Measurements from ENCODE around the gene PPP1R15A.

PPP1R15A gene

GRCh38 chr19:48854103-48854502 is 18.1 kb upstream of the PPP1R15A start:
- POLR2A ChIA-PET (ENCODE audit: low non-redundant PET), result no interaction called here
- no peak for DNase-seq (ENCODE audit: low spot score)

GRCh38 chr19:48856921-48857320 is 15.3 kb upstream of the PPP1R15A start:
- no peak for DNase-seq (ENCODE audit: low spot score)
- no peak for TF ChIP-seq CTCF (conservative IDR thresholded peaks at IDR 0.05; ENCODE audit: low read depth)
- CTCF ChIA-PET, result interaction anchor here (0.6 kb wide), 1 partner anchor 240 kb away, joined by 6 read pairs; no protein-coding TSS in a partner anchor
- POLR2A ChIA-PET (ENCODE audit: low non-redundant PET), result no interaction called here
- no peak overlapping the region for H3K27ac ChIP-seq

More at GRCh38 chr19:48854103-48854502, 18.1 kb upstream of the PPP1R15A start:
- CTCF ChIA-PET, result interaction anchor here (1.1 to 1.2 kb wide), 2 partner anchors 12 to 66 kb away, joined by 4 to 6 read pairs; no protein-coding TSS in a partner anchor
- no peak for TF ChIP-seq CTCF (conservative IDR thresholded peaks at IDR 0.05; ENCODE audit: low read depth)
- no peak overlapping the region for H3K27ac ChIP-seq

- POLR2A ChIA-PET (ENCODE audit: low non-redundant PET), result interaction anchor here (0.7 to 1.0 kb wide), 2 partner anchors 13 to 66 kb away, joined by 3 to 6 read pairs; partner anchors contain the start of gene PPP1R15A
- H3K27ac ChIP-seq, result no peak overlapping the region
- DNase-seq (ENCODE audit: low spot score), result no peak
- no peak for TF ChIP-seq CTCF (conservative IDR thresholded peaks at IDR 0.05; ENCODE audit: low read depth)
- CTCF ChIA-PET, result no interaction called here
Observed at GRCh38 chr19:48858984-48859710, 13.1 kb upstream of the PPP1R15A start.

GRCh38 chr19:48859711-48860572 is 12.3 kb upstream of the PPP1R15A start:
- POLR2A ChIA-PET (ENCODE audit: low non-redundant PET), result no interaction called here
- H3K27ac ChIP-seq, result no peak overlapping the region
- no peak for TF ChIP-seq CTCF (conservative IDR thresholded peaks at IDR 0.05; ENCODE audit: low read depth)
- CTCF ChIA-PET, result interaction anchor here (0.9 kb wide), 1 partner anchor 72 kb away, joined by 3 read pairs; no protein-coding TSS in a partner anchor
- no peak for DNase-seq (ENCODE audit: low spot score)

- POLR2A ChIA-PET (ENCODE audit: low non-redundant PET), result interaction anchor here (0.7 kb wide), 1 partner anchor 9 kb away, joined by 4 read pairs; no protein-coding TSS in a partner anchor
- CTCF ChIA-PET, result no interaction called here
- TF ChIP-seq CTCF (conservative IDR thresholded peaks at IDR 0.05; ENCODE audit: low read depth), result no peak
- no peak for DNase-seq (ENCODE audit: low spot score)
- H3K27ac ChIP-seq, result peak overlapping the region; percentile 11; the same call in 1 of the 2 replicates
Observed at GRCh38 chr19:48861313-48861712, 10.9 kb upstream of the PPP1R15A start.

- ChIA-PET CTCF (no interaction called here), POLR2A (ENCODE audit: low non-redundant PET) (interaction anchor here (0.6 kb wide), 1 partner anchor 808 kb away, joined by 3 read pairs; no protein-coding TSS in a partner anchor)
- H3K27ac ChIP-seq, result no peak overlapping the region
- no peak for TF ChIP-seq CTCF (conservative IDR thresholded peaks at IDR 0.05; ENCODE audit: low read depth)
- no peak for DNase-seq (ENCODE audit: low spot score)
Observed at GRCh38 chr19:48862827-48863226, 9.4 kb upstream of the PPP1R15A start.

All from RWPE1 (cell line).